Mesothelial cell of epicardium (in vitro differentiated cells): ENCODE data around the gene SLF2. TPM values are rescaled to one million over a fixed set of nuclear protein-coding genes. Genes with fewer than 3 reads are reported as not detected.

Experiments used
- DNase-seq, 2 experiments: peaks; one replicate each; pipeline ENCODE4 v3.0.0; 2021; ENCODE audit warnings: low spot score in 2 of 2; ENCODE audit not compliant: unreplicated experiment in 2 of 2
- H3K27ac Mint-ChIP-seq: 2 replicates; pipeline ENCODE4 v1.8.0; 2021; ENCODE audit warnings: mixed read lengths
- H3K27me3 Mint-ChIP-seq: 2 replicates; pipeline ENCODE4 v1.8.0; 2021; ENCODE audit warnings: low read depth, mixed read lengths
- H3K36me3 Mint-ChIP-seq: 2 replicates; pipeline ENCODE4 v1.8.0; 2021; ENCODE audit warnings: mixed read lengths
- H3K4me1 Mint-ChIP-seq: 2 replicates; pipeline ENCODE4 v1.8.0; 2021; ENCODE audit warnings: mixed read lengths
- H3K4me3 Mint-ChIP-seq: 2 replicates; pipeline ENCODE4 v1.8.0; 2021; ENCODE audit warnings: mild to moderate bottlenecking, moderate library complexity, mixed read lengths
- H3K9me3 Mint-ChIP-seq: 2 replicates; pipeline ENCODE4 v1.8.0; 2021; ENCODE audit warnings: mixed read lengths
- CTCF ChIP-seq: fragments of 200-600 bp; sonication (generic); IDR thresholded peaks from one replicate; pipeline ENCODE4 v1.5.0; 2021; ENCODE audit warnings: antibody characterized with exemption; ENCODE audit not compliant: unreplicated experiment
- total RNA-seq: library from RNA; stranded (reverse); gene quantifications from 3 replicates; pipeline ENCODE4 v1.2.1, GENCODE V29; 2021

SLF2 gene
- total RNA-seq, 1 donor from 2014 or later: 35.5 TPM

- Mint-ChIP-seq H3K4me1 (peaks cover 11% of the 10 kb centered on the region), H3K27ac (no peak overlapping the region), H3K36me3 (peaks cover 7% of the 10 kb centered on the region), H3K27me3 (no peaks in the 10 kb centered on the region), H3K9me3 (no peaks in the 10 kb centered on the region), H3K4me3 (no peak overlapping the region)
- TF ChIP-seq CTCF: no peak
- DNase-seq: no peak
These were observed 53.1 kb downstream of the SLF2 start for GRCh38 chr10:100965820-100966219.

- no peak for TF ChIP-seq CTCF
- H3K4me1 Mint-ChIP-seq: peaks cover 13% of the 10 kb centered on the region
These were observed 54.1 kb downstream of the SLF2 start for GRCh38 chr10:100966887-100967286.

GRCh38 chr10:100967332-100967731 is 54.6 kb downstream of the SLF2 start:
- H3K36me3 Mint-ChIP-seq: peaks cover 6% of the 10 kb centered on the region
- H3K4me3 Mint-ChIP-seq: no peak overlapping the region
- DNase-seq: no peak
- H3K9me3 Mint-ChIP-seq: no peaks in the 10 kb centered on the region
- H3K4me1 Mint-ChIP-seq: peaks cover 13% of the 10 kb centered on the region
- TF ChIP-seq CTCF: no peak
- H3K27me3 Mint-ChIP-seq: no peaks in the 10 kb centered on the region
- no peak overlapping the region for H3K27ac Mint-ChIP-seq

More at GRCh38 chr10:100966887-100967286, 54.1 kb downstream of the SLF2 start:
- H3K9me3 Mint-ChIP-seq: no peaks in the 10 kb centered on the region
- H3K36me3 Mint-ChIP-seq: peaks cover 7% of the 10 kb centered on the region
- H3K4me3 Mint-ChIP-seq: no peak overlapping the region
- DNase-seq: no peak
- no peaks in the 10 kb centered on the region for H3K27me3 Mint-ChIP-seq
- no peak overlapping the region for H3K27ac Mint-ChIP-seq

- Mint-ChIP-seq H3K4me1 (peaks cover 13% of the 10 kb centered on the region), H3K36me3 (no peaks in the 10 kb centered on the region), H3K27me3 (no peaks in the 10 kb centered on the region), H3K4me3 (peak overlapping the region; percentile 74), H3K27ac (no peak overlapping the region), H3K9me3 (no peaks in the 10 kb centered on the region)
- no peak for TF ChIP-seq CTCF
- no peak for DNase-seq
These were observed 55.4 kb downstream of the SLF2 start for GRCh38 chr10:100968062-100968736.

GRCh38 chr10:100968863-100969186 is 56.1 kb downstream of the SLF2 start:
- no peaks in the 10 kb centered on the region for H3K9me3 Mint-ChIP-seq
- peaks cover 13% of the 10 kb centered on the region for H3K4me1 Mint-ChIP-seq
- DNase-seq: no peak
- H3K27ac Mint-ChIP-seq: no peak overlapping the region
- peak overlapping the region; percentile 74 for H3K4me3 Mint-ChIP-seq
- H3K36me3 Mint-ChIP-seq: no peaks in the 10 kb centered on the region
- no peak for TF ChIP-seq CTCF
- no peaks in the 10 kb centered on the region for H3K27me3 Mint-ChIP-seq
